Activated naive CD4-positive, alpha-beta T cell treated with anti-CD3 and anti-CD28 coated beads, Interleukin-2, amount 10 ng/mL, durations not matched to agents 7 days and 5 days (primary cell): Measurements from ENCODE around the gene P2RY11.

Experiments used
- CTCF ChIA-PET: fragments of 350-600 bp; sonication (Branson Sonifier 250); formaldehyde crosslinking; loops from one replicate; lab custom pipeline; 2021; ENCODE audit warnings: antibody characterized with exemption; lab: Charles Lee
- DNase-seq: peaks from one replicate; pipeline ENCODE4 v3.0.0-alpha.2; 2020
- H3K27ac Mint-ChIP-seq: one replicate; pipeline ENCODE4 v1.8.0; 2021; ENCODE audit warnings: mild to moderate bottlenecking, moderate library complexity, mixed read lengths
- H3K27me3 Mint-ChIP-seq: one replicate; pipeline ENCODE4 v1.8.0; 2021; ENCODE audit warnings: mild to moderate bottlenecking, mixed read lengths
- H3K36me3 Mint-ChIP-seq: one replicate; pipeline ENCODE4 v1.8.0; 2021; ENCODE audit warnings: mixed read lengths
- H3K4me1 Mint-ChIP-seq: one replicate; pipeline ENCODE4 v1.8.0; 2021; ENCODE audit warnings: mixed read lengths
- H3K4me3 Mint-ChIP-seq: one replicate; pipeline ENCODE4 v1.8.0; 2021; ENCODE audit warnings: mild to moderate bottlenecking, moderate library complexity, mixed read lengths
- H3K9me3 Mint-ChIP-seq: one replicate; pipeline ENCODE4 v1.8.0; 2021; ENCODE audit warnings: mixed read lengths

Gene P2RY11

DNA sequence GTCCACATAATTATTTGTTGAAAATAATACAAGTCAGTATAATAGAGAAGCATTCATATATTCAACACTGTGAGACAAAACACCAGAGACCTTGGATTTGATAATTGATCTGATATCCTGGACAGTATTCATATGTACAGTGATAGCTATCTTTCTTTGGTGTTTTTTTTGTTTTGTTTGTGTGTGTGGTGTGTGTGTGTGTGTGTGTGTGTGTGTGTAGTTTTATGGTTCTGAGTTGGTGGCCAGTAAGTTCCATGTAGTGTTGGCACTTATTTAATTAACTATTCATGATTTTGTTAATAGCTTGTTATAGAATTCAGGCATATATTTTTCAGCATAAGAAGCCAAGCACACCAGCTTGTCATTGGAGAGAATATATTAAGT, 7.4 kb upstream of the P2RY11 start:
- Mint-ChIP-seq H3K27me3 (peaks cover under 1% of the 10 kb centered on the region), H3K4me3 (no peak overlapping the region), H3K4me1 (peaks cover 68% of the 10 kb centered on the region), H3K27ac (peak overlapping the region; percentile 97), H3K9me3 (no peaks in the 10 kb centered on the region), H3K36me3 (peaks cover 21% of the 10 kb centered on the region)
- no peak for DNase-seq
- CTCF ChIA-PET = interaction anchor here (0.8 to 1.2 kb wide), 2 partner anchors 8 to 174 kb away, joined by 3 read pairs; no protein-coding TSS in a partner anchor

DNA sequence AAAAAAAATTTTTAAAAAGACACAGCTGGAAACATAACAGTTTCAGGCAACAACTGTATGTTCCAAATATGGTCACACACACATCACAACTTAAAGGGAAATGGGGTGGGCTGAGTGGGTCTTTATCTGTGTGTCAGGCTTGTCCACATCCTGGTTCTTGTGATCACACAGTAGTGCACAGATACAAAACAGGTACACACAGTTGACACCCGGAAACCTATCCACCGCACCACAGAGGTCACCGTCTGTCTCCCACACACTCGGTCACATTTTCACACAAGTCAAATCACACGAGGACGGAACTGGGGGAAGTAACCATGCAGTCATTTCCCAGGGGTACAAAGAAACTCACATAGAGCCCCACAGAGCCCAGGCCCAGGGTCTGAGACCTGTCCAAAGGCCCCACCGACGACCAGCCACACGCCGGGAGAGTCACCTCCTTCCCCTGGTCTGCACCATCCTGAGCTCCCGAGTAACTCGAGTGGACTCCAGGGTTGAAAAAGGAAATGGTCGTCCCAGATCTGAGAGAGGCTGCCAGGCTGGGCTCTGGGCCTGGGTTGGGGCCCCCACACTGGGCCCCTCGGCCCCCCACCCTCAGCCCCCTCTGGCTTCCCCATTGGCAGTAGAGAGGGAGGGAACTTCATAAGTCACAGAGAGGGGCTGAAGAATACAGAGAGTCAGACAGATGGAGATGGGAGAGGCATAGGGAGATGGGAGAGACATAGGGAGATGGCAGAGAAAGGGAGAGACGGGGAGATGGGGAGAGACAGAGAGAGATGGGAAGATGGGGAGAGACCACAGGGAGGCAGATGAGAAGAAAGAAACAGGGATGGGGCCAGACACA, 6.6 kb upstream of the P2RY11 start:
- CTCF ChIA-PET = interaction anchor here (0.8 to 1.3 kb wide), 3 partner anchors 9 to 174 kb away, joined by 3 read pairs; no protein-coding TSS in a partner anchor
- DNase-seq = peak; percentile 91
- Mint-ChIP-seq H3K36me3 (peaks cover 28% of the 10 kb centered on the region), H3K27ac (peak overlapping the region; percentile 97), H3K4me1 (peaks cover 71% of the 10 kb centered on the region), H3K27me3 (no peaks in the 10 kb centered on the region), H3K9me3 (no peaks in the 10 kb centered on the region), H3K4me3 (peak overlapping the region; percentile 87)

DNA sequence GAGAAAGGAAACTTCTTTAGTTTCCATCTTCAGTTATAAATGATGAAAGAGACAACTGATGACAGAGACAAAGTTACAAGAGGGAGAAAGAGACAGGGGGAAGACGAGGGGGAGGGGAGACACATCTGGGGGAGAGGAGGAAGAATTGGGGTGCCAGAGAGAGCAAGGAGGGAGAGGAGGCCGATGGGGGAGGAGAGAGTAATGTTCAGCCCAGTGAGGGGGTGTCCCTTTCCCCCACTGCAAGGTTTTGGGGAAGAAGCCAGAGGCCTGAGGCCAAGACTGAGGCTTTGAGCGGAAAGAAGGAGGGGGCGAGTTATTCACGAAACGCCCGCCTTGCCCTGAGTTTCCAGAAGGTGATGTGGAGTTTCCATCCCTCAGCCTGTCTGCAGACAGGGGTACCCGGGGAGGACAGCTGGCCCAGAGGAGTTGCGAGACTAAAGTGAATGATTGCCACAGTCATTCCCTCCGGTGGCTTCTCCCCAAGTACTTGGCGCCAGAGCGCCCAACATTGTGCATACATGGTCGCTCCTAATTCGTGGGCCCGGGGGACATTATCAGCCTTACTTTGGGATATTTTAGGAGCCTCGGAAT, 5.9 kb upstream of the P2RY11 start:
- CTCF ChIA-PET = interaction anchor here (1.0 to 1.3 kb wide), 2 partner anchors 9 to 11 kb away, joined by 3 read pairs; no protein-coding TSS in a partner anchor
- peak overlapping the region; percentile 87 for H3K4me3 Mint-ChIP-seq
- peak overlapping the region; percentile 97 for H3K27ac Mint-ChIP-seq
- no peaks in the 10 kb centered on the region for H3K27me3 Mint-ChIP-seq
- peaks cover 73% of the 10 kb centered on the region for H3K4me1 Mint-ChIP-seq
- H3K9me3 Mint-ChIP-seq = no peaks in the 10 kb centered on the region
- DNase-seq = peak; percentile 70
- H3K36me3 Mint-ChIP-seq = peaks cover 33% of the 10 kb centered on the region

DNA sequence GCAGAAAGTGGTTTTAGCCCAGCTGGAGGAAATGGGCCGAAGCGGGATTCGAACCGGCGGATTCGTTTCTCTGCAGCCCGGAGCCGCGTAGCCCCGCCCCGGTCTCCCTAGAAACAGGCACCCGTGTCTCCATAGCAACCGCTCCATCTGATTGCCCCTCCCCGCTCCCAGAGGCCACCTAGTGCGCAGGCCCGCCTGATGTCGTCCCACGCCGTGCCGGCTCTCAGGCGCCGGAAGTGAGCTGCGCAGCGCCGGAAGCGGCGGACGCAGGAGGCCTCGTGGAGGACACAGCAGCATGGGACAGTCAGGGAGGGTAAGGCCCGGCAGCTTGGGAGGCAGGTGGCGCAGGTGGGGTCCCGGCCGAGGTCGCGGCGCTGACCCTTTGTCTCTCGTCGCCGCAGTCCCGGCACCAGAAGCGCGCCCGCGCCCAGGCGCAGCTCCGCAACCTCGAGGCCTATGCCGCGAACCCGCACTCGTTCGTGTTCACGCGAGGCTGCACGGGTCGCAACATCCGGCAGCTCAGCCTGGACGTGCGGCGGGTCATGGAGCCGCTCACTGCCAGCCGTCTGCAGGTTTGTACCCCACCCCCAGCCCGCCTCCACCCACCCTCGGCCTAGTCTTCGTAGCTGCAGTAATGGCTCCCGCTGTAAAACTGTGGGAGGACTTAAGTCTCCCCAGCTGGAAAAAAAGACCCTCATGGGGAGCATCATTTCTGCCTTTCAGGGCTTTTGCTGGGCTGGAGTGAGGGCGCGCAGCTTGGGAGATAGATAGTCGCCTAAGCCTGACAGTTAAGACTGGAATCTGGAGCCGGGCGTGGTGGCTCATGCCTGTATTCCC, 5.2 kb upstream of the P2RY11 start, which contains the start of gene PPAN:
TSS of gene PPAN (plus strand) at position 263 of the 837 bp plus-strand sequence. CDS start at position 296, 33 bp downstream.
- CTCF ChIA-PET = interaction anchor here (1.0 to 1.4 kb wide), 3 partner anchors 10 to 14 kb away, joined by 3 to 4 read pairs (median 3); no protein-coding TSS in a partner anchor
- peak; percentile 99 for DNase-seq
- H3K4me3 Mint-ChIP-seq = peak within 1 kb of the TSS; percentile 87
- H3K4me1 Mint-ChIP-seq = peaks cover 77% of the 10 kb centered on the region
- no peaks in the 10 kb centered on the region for H3K27me3 Mint-ChIP-seq
- H3K36me3 Mint-ChIP-seq = peaks cover 37% of the 10 kb centered on the region
- H3K27ac Mint-ChIP-seq = peak within 1 kb of the TSS; percentile 97
- H3K9me3 Mint-ChIP-seq = no peaks in the 10 kb centered on the region

DNA sequence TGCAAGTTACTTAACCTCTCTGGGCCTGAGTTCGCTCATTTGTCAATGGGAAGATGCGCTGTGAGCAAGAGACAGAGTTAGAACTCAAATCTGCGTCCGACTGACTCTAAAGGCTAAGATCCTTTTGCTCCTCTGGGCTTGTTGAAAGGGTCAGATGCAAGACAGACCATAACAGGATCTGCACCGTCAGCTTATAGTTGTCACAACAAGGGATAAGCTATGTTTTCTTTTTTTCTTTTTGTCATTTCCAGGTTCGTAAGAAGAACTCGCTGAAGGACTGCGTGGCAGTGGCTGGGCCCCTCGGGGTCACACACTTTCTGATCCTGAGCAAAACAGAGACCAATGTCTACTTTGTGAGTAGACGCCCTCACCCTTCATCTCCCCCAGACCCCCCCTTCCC, 4.2 kb upstream of the P2RY11 start:
- peak overlapping the region; percentile 97 for H3K27ac Mint-ChIP-seq
- peaks cover 41% of the 10 kb centered on the region for H3K36me3 Mint-ChIP-seq
- H3K27me3 Mint-ChIP-seq = no peaks in the 10 kb centered on the region
- H3K9me3 Mint-ChIP-seq = no peaks in the 10 kb centered on the region
- peak overlapping the region; percentile 87 for H3K4me3 Mint-ChIP-seq
- CTCF ChIA-PET = interaction anchor here (1.4 to 2.6 kb wide), 2 partner anchors 8 to 13 kb away, joined by 4 to 12 read pairs; no protein-coding TSS in a partner anchor
- no peak for DNase-seq
- peaks cover 80% of the 10 kb centered on the region for H3K4me1 Mint-ChIP-seq

GRCh38 chr19:10107817-10108367, 3.6 kb upstream of the P2RY11 start:
- no peak for DNase-seq
- Mint-ChIP-seq H3K27me3 (no peaks in the 10 kb centered on the region), H3K36me3 (peaks cover 44% of the 10 kb centered on the region), H3K27ac (peak overlapping the region; percentile 28), H3K9me3 (no peaks in the 10 kb centered on the region), H3K4me3 (peak overlapping the region; percentile 87), H3K4me1 (peaks cover 80% of the 10 kb centered on the region)
- CTCF ChIA-PET = interaction anchor here (2.6 kb wide), 1 partner anchor 9 kb away, joined by 12 read pairs; no protein-coding TSS in a partner anchor

DNA sequence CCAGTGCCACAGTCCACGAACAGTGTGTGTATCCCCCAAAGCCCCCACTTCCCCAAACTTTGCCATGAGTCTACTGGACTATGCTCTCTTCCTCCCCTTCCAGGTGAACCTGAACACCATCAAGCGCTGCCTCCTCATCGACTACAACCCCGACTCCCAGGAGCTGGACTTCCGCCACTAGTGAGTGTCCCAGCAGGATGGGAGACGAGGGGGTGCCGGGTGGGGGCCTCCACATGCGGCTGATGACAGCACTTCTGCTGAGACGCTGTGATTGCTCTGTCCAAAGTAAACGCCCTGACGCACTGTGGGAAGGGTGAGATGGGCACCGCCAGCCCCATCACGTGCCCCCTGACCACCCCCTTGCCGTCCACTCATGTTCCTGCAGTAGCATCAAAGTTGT, 2.0 kb upstream of the P2RY11 start:
- peaks cover 47% of the 10 kb centered on the region for H3K36me3 Mint-ChIP-seq
- H3K27ac Mint-ChIP-seq = peak overlapping the region; percentile 45
- H3K27me3 Mint-ChIP-seq = no peaks in the 10 kb centered on the region
- no peak for DNase-seq
- H3K4me3 Mint-ChIP-seq = peak overlapping the region; percentile 26
- CTCF ChIA-PET = interaction anchor here (2.6 kb wide), 1 partner anchor 11 kb away, joined by 12 read pairs; no protein-coding TSS in a partner anchor
- H3K4me1 Mint-ChIP-seq = peaks cover 76% of the 10 kb centered on the region
- no peaks in the 10 kb centered on the region for H3K9me3 Mint-ChIP-seq

GRCh38 chr19:10110076-10110971, 1.2 kb upstream of the P2RY11 start:
- Mint-ChIP-seq H3K4me3 (no peak overlapping the region), H3K36me3 (peaks cover 54% of the 10 kb centered on the region), H3K4me1 (peaks cover 68% of the 10 kb centered on the region), H3K9me3 (no peaks in the 10 kb centered on the region), H3K27ac (peak overlapping the region; percentile 78), H3K27me3 (no peaks in the 10 kb centered on the region)
- CTCF ChIA-PET = no interaction called here
- no peak for DNase-seq

DNA sequence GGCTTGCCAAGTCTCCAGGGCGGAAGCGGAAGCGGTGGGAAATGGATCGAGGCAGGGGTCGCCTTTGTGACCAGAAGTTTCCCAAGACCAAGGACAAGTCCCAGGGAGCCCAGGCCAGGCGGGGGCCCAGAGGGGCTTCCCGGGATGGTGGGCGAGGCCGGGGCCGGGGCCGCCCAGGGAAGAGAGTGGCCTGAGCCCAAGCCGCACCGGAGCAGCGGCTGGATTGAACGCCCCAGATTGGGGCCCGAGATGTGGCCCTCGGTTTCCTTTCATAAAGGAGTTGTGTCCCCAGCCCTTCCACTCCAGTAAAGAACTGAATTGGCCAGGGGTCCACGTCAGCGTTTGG, 548 bp upstream of the P2RY11 start:
- Mint-ChIP-seq H3K27me3 (no peaks in the 10 kb centered on the region), H3K27ac (peak overlapping the region; percentile 78), H3K4me3 (no peak overlapping the region), H3K9me3 (no peaks in the 10 kb centered on the region), H3K4me1 (peaks cover 61% of the 10 kb centered on the region), H3K36me3 (peaks cover 59% of the 10 kb centered on the region)
- CTCF ChIA-PET = interaction anchor here (5.1 kb wide), 1 partner anchor 12 kb away, joined by 51 read pairs; no protein-coding TSS in a partner anchor
- no peak for DNase-seq

- peak overlapping the region; percentile 82 for H3K27ac Mint-ChIP-seq
- H3K27me3 Mint-ChIP-seq = no peaks in the 10 kb centered on the region
- CTCF ChIA-PET = interaction anchor here (1.2 to 5.1 kb wide), 2 partner anchors 13 to 27 kb away, joined by 4 to 51 read pairs; no protein-coding TSS in a partner anchor
- H3K4me3 Mint-ChIP-seq = peak overlapping the region; percentile 24
- H3K36me3 Mint-ChIP-seq = peaks cover 59% of the 10 kb centered on the region
- no peak for DNase-seq
- H3K9me3 Mint-ChIP-seq = no peaks in the 10 kb centered on the region
- peaks cover 58% of the 10 kb centered on the region for H3K4me1 Mint-ChIP-seq
These were observed 706 bp downstream of the P2RY11 start for GRCh38 chr19:10112037-10112761.

DNA sequence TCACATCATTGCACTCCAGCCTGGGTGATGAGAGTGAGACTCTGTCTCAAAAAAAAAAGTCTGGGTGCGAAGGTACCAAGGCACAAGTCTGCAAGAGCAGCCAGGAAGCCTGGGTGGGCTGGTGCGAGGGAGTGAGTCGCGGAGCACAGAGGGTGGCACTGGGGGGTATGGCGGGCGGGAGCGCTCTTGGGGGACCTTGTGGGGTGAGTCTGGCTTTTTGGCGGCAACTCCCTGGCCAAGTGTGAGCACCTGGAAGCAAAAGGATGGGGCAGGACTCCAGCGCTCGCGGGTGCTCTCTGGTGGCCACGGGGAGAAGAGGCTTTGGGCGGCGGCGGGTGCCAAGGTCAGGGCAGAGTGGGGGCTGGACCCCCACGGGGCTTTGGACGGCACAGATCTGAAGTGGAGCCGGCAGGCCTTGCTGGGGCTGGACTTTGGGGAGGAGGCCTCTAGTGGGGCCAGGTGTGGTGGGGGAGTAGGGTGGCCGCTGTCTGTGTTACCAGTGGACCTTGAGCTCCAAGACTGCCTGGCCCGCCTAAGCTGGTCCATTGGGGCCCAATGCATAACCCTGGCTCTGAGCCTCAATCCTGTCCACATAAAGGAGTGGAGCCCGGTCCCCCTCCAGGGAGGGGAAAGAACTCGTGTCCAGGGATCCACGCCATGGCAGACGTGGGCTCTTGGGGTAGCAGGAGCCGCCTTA, 1.6 kb downstream of the P2RY11 start:
- H3K36me3 Mint-ChIP-seq = peaks cover 56% of the 10 kb centered on the region
- peak overlapping the region; percentile 82 for H3K27ac Mint-ChIP-seq
- CTCF ChIA-PET = interaction anchor here (0.6 to 5.1 kb wide), 8 partner anchors 10 to 180 kb away, joined by 3 to 51 read pairs (median 4); partner anchors contain the start of gene ANGPTL6
- no peaks in the 10 kb centered on the region for H3K9me3 Mint-ChIP-seq
- H3K4me1 Mint-ChIP-seq = peaks cover 54% of the 10 kb centered on the region
- H3K27me3 Mint-ChIP-seq = no peaks in the 10 kb centered on the region
- no peak overlapping the region for H3K4me3 Mint-ChIP-seq
- DNase-seq = peak; percentile 73
